ENCODE measurements around the gene FBXL7. TPM values are rescaled to one million over a fixed set of nuclear protein-coding genes. Genes with fewer than 3 reads are reported as not detected.

Gene FBXL7
- total RNA-seq, 1 donor from 2014 or later: 8.0 TPM

DNA sequence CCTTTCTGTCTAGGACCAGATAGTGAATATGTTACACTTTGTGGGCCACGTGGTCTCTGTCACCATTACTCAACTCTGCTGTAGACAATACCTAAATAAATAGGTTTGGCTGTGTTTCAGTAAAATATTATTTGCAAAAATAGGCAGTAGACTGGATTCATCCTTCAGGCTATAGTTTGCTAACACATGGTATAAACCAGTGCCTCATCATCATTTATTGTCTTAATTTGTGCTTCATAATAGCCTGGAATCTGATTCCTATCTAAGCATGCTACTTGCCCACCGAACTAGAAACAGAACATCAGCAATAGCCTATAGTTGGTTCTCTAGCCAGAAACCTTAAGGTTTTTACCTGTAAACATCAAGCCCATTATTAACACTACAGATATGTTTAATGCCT lies 215.6 kb downstream of the FBXL7 start:
- DNase-seq (no peak), ATAC-seq (no peak)
- Histone ChIP-seq H3K4me3 (no peak overlapping the region), H3K9me3 (no peaks in the 10 kb centered on the region), H3K36me3 (no peaks in the 10 kb centered on the region), H3K27ac (no peak overlapping the region), H3K4me1 (no peaks in the 10 kb centered on the region), H3K27me3 (ENCODE audit: low read depth) (no peaks in the 10 kb centered on the region)
- TF ChIP-seq, protein P1, sequence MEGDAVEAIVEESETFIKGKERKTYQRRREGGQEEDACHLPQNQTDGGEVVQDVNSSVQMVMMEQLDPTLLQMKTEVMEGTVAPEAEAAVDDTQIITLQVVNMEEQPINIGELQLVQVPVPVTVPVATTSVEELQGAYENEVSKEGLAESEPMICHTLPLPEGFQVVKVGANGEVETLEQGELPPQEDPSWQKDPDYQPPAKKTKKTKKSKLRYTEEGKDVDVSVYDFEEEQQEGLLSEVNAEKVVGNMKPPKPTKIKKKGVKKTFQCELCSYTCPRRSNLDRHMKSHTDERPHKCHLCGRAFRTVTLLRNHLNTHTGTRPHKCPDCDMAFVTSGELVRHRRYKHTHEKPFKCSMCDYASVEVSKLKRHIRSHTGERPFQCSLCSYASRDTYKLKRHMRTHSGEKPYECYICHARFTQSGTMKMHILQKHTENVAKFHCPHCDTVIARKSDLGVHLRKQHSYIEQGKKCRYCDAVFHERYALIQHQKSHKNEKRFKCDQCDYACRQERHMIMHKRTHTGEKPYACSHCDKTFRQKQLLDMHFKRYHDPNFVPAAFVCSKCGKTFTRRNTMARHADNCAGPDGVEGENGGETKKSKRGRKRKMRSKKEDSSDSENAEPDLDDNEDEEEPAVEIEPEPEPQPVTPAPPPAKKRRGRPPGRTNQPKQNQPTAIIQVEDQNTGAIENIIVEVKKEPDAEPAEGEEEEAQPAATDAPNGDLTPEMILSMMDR (IDR thresholded peaks at IDR 0.05): no peak
- intact Hi-C loops (cut with DNase I): no loop called here

DNA sequence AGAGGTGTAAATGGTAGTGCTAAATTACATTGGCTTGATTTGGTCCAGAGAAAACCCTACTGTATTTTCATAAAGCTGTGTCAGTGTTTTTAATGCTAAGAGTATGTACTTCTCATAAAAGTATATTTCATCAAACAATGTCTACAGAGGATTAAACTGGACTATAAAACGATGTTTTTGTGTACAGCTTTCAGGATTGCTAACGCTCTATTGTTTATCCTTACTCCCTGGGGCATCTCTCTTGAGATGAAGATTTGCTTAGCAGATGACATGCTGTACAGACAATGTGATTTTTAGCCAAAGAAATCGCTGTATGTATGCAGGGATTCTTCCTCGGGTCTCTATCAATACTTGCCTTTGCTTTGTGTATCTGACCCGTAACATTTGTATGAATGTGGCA lies 216.0 kb downstream of the FBXL7 start:
- intact Hi-C loops (cut with DNase I): no loop called here
- Histone ChIP-seq H3K36me3 (no peaks in the 10 kb centered on the region), H3K9me3 (no peaks in the 10 kb centered on the region), H3K4me3 (no peak overlapping the region), H3K4me1 (no peaks in the 10 kb centered on the region), H3K27ac (no peak overlapping the region), H3K27me3 (ENCODE audit: low read depth) (no peaks in the 10 kb centered on the region)
- ATAC-seq (no peak), DNase-seq (no peak)
- TF ChIP-seq, protein P1 (IDR thresholded peaks at IDR 0.05): no peak

GRCh38 chr5:15717001-15717400 lies 217.0 kb downstream of the FBXL7 start:
- TF ChIP-seq, protein P1 (IDR thresholded peaks at IDR 0.05): no peak
- no peaks in the 10 kb centered on the region for H3K36me3 ChIP-seq
- ATAC-seq: peak in 1 of 2 donors; percentile 57

DNA sequence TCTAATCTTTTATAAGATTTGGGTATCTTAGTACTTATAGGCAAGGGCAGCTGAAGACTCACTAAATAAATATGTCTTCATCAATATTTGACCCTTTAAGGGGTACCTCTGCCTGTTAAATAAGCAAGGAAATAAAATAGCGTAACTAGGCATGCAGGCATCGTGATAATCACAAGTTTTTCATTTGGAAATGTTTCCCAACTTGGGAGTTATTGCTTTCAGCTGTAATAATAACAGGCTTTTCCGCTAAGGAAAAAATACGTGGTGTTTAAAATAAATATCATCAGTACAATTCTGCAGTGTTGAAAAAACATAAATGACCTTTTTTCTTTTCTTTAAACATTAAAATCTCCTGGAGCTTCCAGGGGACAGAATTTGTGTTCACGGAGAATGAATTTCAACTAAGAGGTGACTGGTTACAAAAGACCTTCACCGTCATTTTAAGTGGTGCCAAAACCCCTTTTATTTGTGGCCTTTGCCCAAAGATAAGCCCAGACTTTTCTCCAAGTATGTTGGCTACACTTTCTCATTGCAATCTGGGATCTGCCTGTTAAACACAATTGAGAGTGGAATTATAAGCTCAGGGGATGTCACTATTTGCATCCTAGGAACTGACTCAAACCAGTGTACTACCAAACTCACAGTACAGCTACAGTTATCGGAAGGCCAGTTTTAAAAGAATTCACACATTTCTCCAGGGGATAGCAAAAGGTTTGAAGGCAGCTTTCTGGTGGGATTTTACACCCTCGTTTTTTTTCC lies 218.6 kb downstream of the FBXL7 start:
- intact Hi-C loops (cut with DNase I): no loop called here
- H3K4me3 ChIP-seq: no peak overlapping the region
- H3K4me1 ChIP-seq: no peaks in the 10 kb centered on the region
- DNase-seq (no peak), ATAC-seq (no peak)
- no peaks in the 10 kb centered on the region for H3K27me3 ChIP-seq (ENCODE audit: low read depth)
- H3K9me3 ChIP-seq: no peaks in the 10 kb centered on the region
- no peaks in the 10 kb centered on the region for H3K36me3 ChIP-seq
- TF ChIP-seq, protein P1 (IDR thresholded peaks at IDR 0.05): no peak
- no peak overlapping the region for H3K27ac ChIP-seq

More at GRCh38 chr5:15717001-15717400, 217.0 kb downstream of the FBXL7 start:
- intact Hi-C loops (cut with DNase I): no loop called here
- H3K4me1 ChIP-seq: no peaks in the 10 kb centered on the region
- H3K9me3 ChIP-seq: no peaks in the 10 kb centered on the region
- no peak overlapping the region for H3K4me3 ChIP-seq
- DNase-seq: no peak
- H3K27ac ChIP-seq: no peak overlapping the region
- H3K27me3 ChIP-seq (ENCODE audit: low read depth): no peaks in the 10 kb centered on the region

DNA sequence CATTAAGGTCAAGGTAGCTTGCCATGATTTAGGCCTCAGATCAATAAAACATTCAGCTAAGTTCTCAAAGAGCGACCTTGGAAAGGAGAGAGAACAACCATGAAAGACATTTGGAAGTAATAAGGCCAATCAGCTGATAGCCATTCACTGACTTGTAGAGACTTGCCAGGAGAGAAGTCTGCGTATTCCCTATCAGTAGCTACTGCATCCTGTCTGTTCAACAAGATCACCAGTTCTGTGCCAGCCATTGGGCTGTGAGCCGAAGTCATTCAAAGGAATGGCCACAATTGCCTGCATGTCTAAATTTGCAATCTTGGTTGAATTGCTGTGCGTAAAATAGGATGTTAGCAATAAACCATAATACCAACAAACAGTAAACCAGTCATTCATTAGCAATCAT lies 219.8 kb downstream of the FBXL7 start:
- TF ChIP-seq, protein P1 (IDR thresholded peaks at IDR 0.05): no peak
- no peaks in the 10 kb centered on the region for H3K27me3 ChIP-seq (ENCODE audit: low read depth)
- H3K4me3 ChIP-seq: no peak overlapping the region
- DNase-seq: no peak
- H3K27ac ChIP-seq: no peak overlapping the region
- ATAC-seq: no peak
- peaks cover 5% of the 10 kb centered on the region for H3K9me3 ChIP-seq
- intact Hi-C loops (cut with DNase I): no loop called here
- H3K4me1 ChIP-seq: no peaks in the 10 kb centered on the region
- H3K36me3 ChIP-seq: no peaks in the 10 kb centered on the region

Measured in lower lobe of right lung (tissue), 2 donors.